ENCODE data around the gene RIN2.

The RIN2 gene, protein sequence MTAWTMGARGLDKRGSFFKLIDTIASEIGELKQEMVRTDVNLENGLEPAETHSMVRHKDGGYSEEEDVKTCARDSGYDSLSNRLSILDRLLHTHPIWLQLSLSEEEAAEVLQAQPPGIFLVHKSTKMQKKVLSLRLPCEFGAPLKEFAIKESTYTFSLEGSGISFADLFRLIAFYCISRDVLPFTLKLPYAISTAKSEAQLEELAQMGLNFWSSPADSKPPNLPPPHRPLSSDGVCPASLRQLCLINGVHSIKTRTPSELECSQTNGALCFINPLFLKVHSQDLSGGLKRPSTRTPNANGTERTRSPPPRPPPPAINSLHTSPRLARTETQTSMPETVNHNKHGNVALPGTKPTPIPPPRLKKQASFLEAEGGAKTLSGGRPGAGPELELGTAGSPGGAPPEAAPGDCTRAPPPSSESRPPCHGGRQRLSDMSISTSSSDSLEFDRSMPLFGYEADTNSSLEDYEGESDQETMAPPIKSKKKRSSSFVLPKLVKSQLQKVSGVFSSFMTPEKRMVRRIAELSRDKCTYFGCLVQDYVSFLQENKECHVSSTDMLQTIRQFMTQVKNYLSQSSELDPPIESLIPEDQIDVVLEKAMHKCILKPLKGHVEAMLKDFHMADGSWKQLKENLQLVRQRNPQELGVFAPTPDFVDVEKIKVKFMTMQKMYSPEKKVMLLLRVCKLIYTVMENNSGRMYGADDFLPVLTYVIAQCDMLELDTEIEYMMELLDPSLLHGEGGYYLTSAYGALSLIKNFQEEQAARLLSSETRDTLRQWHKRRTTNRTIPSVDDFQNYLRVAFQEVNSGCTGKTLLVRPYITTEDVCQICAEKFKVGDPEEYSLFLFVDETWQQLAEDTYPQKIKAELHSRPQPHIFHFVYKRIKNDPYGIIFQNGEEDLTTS

DNA sequence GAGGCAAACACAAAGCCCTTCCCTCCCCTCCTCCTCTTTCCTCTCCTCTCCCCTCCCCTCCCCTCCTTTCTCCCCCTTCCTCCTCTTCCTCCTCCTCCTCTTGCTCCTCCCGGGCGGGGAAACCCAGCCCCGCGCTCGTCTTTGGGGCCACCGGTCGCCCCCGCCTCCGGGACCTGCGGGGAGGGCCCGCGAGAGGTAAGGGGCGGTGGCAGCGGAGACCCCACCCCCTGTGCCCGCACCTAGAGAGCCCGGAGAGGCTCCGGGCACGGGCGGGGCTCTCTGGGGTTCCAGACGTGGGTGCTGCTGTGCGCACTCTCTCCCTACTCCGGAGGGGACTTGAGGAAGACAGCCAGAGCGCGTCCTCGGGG lies at the start of gene RIN2:
TSS of gene RIN2 (plus strand) at position 126 of the 368 bp plus-strand sequence. CDS start 131,344 bp downstream, outside the sequence.
- H3K27me3 ChIP-seq (ENCODE audit: insufficient read depth, insufficient read length) = peaks cover 13% of the 10 kb centered on the region
- H3K4me1 ChIP-seq (ENCODE audit: insufficient read depth, insufficient read length) = no peaks in the 10 kb centered on the region
- peak within 1 kb of the TSS; percentile 82 for H3K9ac ChIP-seq (ENCODE audit: insufficient read length, low read depth)
- no peaks in the 10 kb centered on the region for H3K36me3 ChIP-seq (ENCODE audit: insufficient read depth, insufficient read length, low read length)
- H3K4me3 ChIP-seq (ENCODE audit: insufficient read length, low read depth) = peak within 1 kb of the TSS; percentile 71
- no peak for TF ChIP-seq ZNF274 (IDR thresholded peaks at IDR 0.05; ENCODE audit: low read depth, low read length)
- no peak for TF ChIP-seq SUZ12 (IDR thresholded peaks at IDR 0.05; ENCODE audit: extremely low read depth, insufficient read depth, insufficient read length)
- TF ChIP-seq YY1 (IDR thresholded peaks at IDR 0.05; ENCODE audit: insufficient read depth, insufficient read length) = no peak
- H3K9me3 ChIP-seq (ENCODE audit: insufficient read depth, low read length) = no peaks in the 10 kb centered on the region
- DNase-seq (ENCODE audit: low read depth, low spot score) = no peak

DNA sequence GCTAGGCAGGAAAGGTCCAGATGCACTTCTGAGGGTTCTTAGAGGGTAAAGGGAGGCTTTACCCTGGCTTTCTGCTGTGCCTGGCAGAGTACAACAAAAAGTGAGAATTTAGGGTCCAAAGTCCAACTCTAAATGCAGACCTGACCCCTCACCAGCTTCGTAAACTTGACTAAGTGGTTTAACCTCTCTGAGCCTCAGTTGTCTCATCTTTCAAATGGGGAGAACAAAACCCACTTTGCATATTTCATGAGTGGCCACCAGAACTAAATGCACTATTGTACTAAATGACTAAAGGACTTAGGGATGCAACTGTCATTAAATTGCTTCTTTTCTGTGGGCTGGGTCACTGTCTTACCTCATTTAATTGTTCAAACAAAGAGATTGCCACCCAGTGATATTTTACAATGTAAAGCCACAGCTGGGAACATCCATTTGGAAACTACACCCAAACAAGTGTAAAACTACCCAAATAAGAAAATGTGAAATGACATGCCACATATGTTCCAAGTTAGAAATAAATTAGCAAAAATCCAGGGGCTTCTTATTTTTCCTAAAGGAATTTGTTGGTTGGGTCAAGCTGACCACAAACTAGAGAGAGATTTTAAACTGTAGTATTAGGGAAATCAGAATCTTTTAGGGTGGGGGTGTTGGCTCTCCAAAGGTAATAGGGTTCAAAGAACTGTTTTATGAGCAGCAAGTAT lies 48.3 kb upstream of the RIN2 start:
- no peak overlapping the region for H3K4me3 ChIP-seq (ENCODE audit: insufficient read length, low read depth)
- H3K4me1 ChIP-seq (ENCODE audit: insufficient read depth, insufficient read length) = peaks cover 2% of the 10 kb centered on the region
- no peaks in the 10 kb centered on the region for H3K9me3 ChIP-seq (ENCODE audit: insufficient read depth, low read length)
- H3K36me3 ChIP-seq (ENCODE audit: insufficient read depth, insufficient read length, low read length) = no peaks in the 10 kb centered on the region
- DNase-seq (ENCODE audit: low read depth, low spot score) = no peak
- no peak overlapping the region for H3K9ac ChIP-seq (ENCODE audit: insufficient read length, low read depth)
- no peak for TF ChIP-seq YY1 (IDR thresholded peaks at IDR 0.05; ENCODE audit: insufficient read depth, insufficient read length)
- no peak for TF ChIP-seq ZNF274 (IDR thresholded peaks at IDR 0.05; ENCODE audit: low read depth, low read length)
- TF ChIP-seq SUZ12 (IDR thresholded peaks at IDR 0.05; ENCODE audit: extremely low read depth, insufficient read depth, insufficient read length) = no peak
- H3K27me3 ChIP-seq (ENCODE audit: insufficient read depth, insufficient read length) = no peaks in the 10 kb centered on the region

DNA sequence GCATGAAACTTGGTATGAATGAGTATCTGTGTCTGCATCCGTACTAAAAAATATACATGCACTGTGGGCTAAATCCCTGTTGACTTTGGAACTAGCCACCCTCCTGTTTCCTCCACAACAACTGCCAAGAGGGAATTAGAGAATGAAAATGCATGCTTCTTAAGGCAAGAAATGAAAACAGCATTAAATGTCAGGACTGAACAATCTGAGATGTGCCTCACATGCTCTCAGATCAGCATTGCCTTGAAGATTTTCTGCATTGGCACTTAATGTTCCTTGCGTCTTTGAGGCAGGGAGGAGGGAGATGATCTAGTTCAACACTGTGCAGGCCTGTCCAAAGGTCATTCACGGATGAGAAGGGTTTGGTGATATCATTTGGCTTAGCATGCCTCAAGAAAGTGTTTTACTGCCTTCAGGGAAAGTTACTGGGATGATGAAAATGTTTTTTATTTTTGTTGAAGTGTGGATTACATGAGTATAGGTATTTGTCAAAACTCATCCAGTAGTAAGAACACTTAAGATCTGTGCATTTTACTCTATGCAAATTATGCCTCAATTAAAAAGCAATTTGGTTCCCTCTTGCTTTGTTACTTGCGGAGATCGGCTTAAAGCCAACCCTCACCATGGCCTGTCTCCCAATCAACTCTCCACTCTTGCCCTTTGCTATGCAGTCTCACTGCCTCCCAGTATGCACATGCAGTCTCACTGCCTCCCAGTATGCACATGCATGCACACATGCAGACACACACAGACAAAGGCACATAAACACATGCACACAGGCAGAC lies 47.5 kb upstream of the RIN2 start:
- Histone ChIP-seq H3K4me3 (ENCODE audit: insufficient read length, low read depth) (no peak overlapping the region), H3K36me3 (ENCODE audit: insufficient read depth, insufficient read length, low read length) (no peaks in the 10 kb centered on the region), H3K9me3 (ENCODE audit: insufficient read depth, low read length) (no peaks in the 10 kb centered on the region), H3K4me1 (ENCODE audit: insufficient read depth, insufficient read length) (peaks cover 2% of the 10 kb centered on the region), H3K9ac (ENCODE audit: insufficient read length, low read depth) (no peak overlapping the region), H3K27me3 (ENCODE audit: insufficient read depth, insufficient read length) (no peaks in the 10 kb centered on the region)
- no peak for DNase-seq (ENCODE audit: low read depth, low spot score)
- TF ChIP-seq YY1 (IDR thresholded peaks at IDR 0.05; ENCODE audit: insufficient read depth, insufficient read length) = no peak
- no peak for TF ChIP-seq SUZ12 (IDR thresholded peaks at IDR 0.05; ENCODE audit: extremely low read depth, insufficient read depth, insufficient read length)
- no peak for TF ChIP-seq ZNF274 (IDR thresholded peaks at IDR 0.05; ENCODE audit: low read depth, low read length)

DNA sequence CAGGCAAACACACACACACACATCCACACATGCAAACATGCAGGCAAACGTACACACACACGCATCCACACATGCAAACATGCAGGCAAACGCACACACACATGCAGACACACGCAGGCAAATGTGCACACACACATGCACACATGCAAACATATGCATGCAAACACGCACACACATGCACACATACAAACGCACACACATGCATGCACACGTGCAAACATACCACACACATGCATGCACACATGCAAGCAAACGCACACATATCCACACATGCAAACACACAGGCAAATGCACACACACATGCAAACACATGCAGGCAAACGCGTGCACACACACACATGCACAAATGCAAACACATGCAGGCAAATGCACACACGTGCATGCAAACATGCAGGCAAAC lies 46.9 kb upstream of the RIN2 start:
- H3K4me1 ChIP-seq (ENCODE audit: insufficient read depth, insufficient read length) = peaks cover 2% of the 10 kb centered on the region
- H3K9ac ChIP-seq (ENCODE audit: insufficient read length, low read depth) = no peak overlapping the region
- H3K36me3 ChIP-seq (ENCODE audit: insufficient read depth, insufficient read length, low read length) = no peaks in the 10 kb centered on the region
- H3K27me3 ChIP-seq (ENCODE audit: insufficient read depth, insufficient read length) = no peaks in the 10 kb centered on the region
- H3K4me3 ChIP-seq (ENCODE audit: insufficient read length, low read depth) = no peak overlapping the region
- no peak for TF ChIP-seq YY1 (IDR thresholded peaks at IDR 0.05; ENCODE audit: insufficient read depth, insufficient read length)
- no peak for DNase-seq (ENCODE audit: low read depth, low spot score)
- H3K9me3 ChIP-seq (ENCODE audit: insufficient read depth, low read length) = no peaks in the 10 kb centered on the region

DNA sequence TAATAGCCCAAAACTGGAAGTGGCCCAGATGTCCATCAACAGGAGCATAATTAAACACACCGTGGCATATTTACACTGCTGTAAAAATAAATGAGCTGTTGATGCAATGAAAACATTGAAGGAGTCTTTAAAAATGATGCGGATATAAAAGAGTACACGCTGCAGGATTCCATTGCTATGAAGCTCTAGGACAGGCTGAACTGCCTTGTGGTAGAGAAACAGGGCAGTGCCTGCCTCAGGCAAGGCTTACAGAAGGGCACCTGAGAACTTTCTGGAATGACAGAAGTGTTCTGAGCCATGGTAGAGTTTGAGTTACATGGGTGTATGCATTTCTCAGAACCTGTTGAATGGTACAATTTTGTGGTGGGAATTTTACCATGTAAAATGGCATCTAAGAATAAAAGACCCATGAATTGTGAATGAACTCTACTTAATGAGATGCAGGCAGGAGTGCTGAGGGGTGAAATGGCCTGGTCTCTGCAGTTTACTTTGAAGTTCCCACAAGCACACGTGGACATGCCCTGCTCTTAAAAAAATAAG lies 45.3 kb upstream of the RIN2 start:
- no peak for TF ChIP-seq ZNF274 (IDR thresholded peaks at IDR 0.05; ENCODE audit: low read depth, low read length)
- no peak for TF ChIP-seq YY1 (IDR thresholded peaks at IDR 0.05; ENCODE audit: insufficient read depth, insufficient read length)
- no peak for TF ChIP-seq SUZ12 (IDR thresholded peaks at IDR 0.05; ENCODE audit: extremely low read depth, insufficient read depth, insufficient read length)

DNA sequence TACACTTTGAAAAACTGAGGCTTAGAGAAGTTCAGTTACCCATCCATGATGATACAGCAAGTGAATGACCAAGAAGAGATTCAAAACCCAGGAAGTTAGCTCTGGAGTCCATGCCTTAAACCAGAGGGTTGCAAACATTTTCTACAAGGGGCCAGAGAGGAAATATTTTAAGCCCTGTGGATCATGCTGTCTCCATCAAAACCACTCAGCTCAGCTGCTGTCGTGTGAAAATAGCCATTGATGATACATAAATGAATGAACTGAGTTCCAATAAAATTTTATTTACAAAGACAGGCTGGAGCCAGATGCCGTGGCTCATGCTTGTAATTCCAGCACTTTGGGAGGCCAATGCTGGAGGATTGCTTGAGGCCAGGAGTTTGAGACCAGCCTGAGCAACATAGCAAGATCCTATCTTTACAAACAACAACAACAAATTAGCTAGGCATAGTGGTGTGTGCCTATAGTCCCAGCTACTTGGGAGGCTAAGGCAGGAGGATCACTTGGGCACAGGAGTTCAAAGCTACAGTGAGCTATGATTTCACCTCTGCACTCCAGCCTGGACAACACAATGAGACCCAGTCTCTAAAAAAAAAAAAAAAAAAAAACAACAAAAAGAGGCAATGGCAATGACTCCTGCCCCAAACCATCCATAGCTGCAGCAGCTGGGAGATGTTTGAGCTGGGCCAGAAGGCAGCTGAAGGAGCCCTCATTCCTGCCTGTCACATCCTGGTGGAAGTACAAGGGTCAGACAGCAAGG lies 44.1 kb upstream of the RIN2 start:
- Histone ChIP-seq H3K27me3 (ENCODE audit: insufficient read depth, insufficient read length) (no peaks in the 10 kb centered on the region), H3K9ac (ENCODE audit: insufficient read length, low read depth) (no peak overlapping the region), H3K4me3 (ENCODE audit: insufficient read length, low read depth) (no peak overlapping the region), H3K36me3 (ENCODE audit: insufficient read depth, insufficient read length, low read length) (no peaks in the 10 kb centered on the region), H3K4me1 (ENCODE audit: insufficient read depth, insufficient read length) (peaks cover 2% of the 10 kb centered on the region), H3K9me3 (ENCODE audit: insufficient read depth, low read length) (0 out of 2 replicates have a peak, but pooled peaks cover 8% of the 10 kb centered on the region)
- DNase-seq (ENCODE audit: low read depth, low spot score) = no peak
- TF ChIP-seq SUZ12 (IDR thresholded peaks at IDR 0.05; ENCODE audit: extremely low read depth, insufficient read depth, insufficient read length) = no peak
- TF ChIP-seq ZNF274 (IDR thresholded peaks at IDR 0.05; ENCODE audit: low read depth, low read length) = no peak
- no peak for TF ChIP-seq YY1 (IDR thresholded peaks at IDR 0.05; ENCODE audit: insufficient read depth, insufficient read length)

More for the DNA sequence above, 45.3 kb upstream of the RIN2 start:
- no peaks in the 10 kb centered on the region for H3K27me3 ChIP-seq (ENCODE audit: insufficient read depth, insufficient read length)
- peaks cover 2% of the 10 kb centered on the region for H3K4me1 ChIP-seq (ENCODE audit: insufficient read depth, insufficient read length)
- H3K9ac ChIP-seq (ENCODE audit: insufficient read length, low read depth) = no peak overlapping the region
- H3K9me3 ChIP-seq (ENCODE audit: insufficient read depth, low read length) = 0 out of 2 replicates have a peak, but pooled peaks cover 8% of the 10 kb centered on the region
- H3K36me3 ChIP-seq (ENCODE audit: insufficient read depth, insufficient read length, low read length) = no peaks in the 10 kb centered on the region
- no peak for DNase-seq (ENCODE audit: low read depth, low spot score)
- no peak overlapping the region for H3K4me3 ChIP-seq (ENCODE audit: insufficient read length, low read depth)
